ENCODE results near the gene FGD2.

FGD2 gene

GRCh38 chr6:37019065-37019450, 13.6 kb downstream of the FGD2 start:
- no peak for DNase-seq

DNA sequence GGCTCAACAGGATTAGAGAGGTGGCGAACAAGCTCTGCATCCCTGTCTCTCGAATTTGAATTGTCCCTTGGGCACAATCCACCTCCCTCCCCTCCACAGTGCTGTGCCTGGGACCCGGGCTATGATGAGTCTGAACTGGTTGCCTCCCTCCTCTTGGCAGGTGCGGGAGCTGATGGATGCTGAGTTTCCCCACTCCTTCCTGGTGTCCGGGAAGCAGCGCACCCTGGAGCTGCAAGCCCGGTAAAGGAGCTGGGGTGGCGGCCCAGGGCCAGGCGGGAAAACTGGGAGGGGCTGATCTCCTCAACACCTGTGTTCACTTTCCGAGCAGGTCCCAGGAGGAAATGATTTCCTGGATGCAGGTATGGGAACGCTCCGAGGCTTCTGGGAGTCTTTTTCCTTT, 14.9 kb downstream of the FGD2 start:
- no peak for DNase-seq

DNA sequence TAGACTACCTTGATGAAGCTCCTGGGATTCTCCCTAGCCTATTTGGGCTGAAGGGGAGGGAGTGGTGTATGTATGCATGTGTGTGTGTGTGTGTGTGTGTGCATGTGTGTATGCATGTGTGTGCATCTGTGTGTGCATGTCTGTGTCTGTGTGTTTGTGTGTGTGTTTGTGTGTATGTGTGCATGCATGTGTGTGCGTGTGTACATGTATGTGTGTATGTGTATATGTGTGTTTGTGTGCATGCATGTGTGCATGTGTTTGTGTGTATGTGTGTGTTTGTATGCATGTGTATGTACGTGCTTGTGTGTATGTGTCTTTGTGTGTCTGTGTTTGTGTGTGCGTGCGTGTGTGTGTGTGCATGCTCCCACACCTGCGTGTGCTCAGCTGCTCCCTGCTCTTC, 15.4 kb downstream of the FGD2 start:
- no peak for DNase-seq

DNA sequence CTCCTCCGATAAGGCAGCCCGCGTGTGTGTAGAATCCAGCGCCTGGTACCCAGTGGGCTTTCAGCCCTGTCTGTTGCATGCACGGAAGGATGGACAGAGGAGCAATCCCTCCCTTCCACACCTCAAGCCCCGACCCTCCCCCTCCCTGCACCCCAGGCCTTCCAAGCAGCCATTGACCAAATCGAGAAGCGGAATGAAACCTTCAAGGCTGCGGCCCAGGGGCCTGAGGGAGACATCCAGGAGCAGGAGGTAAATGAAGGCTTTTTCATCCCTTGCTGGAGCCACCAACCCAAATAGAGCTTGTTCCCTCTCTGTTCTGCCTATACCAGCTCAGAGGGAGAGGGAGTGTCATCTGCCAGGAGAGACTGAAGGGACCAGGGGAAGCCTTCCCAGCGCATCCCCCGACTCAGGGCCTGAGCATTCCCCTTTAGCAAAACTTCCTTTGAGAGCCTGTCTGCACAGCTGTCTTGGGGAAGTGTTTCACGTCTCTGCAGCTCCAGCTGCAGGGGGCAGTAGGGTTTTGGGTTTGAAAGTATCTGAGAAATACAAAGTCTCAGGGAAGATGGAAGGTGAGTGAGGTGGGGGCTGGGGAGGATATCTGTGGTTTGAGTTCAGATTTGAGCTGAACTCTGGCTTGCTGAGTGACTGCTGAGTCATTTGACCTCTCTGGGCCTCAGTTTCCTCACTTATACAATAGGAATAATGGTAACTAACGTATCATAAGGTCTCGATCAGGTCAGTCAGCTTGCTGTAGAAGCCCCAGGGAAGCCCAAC, 16.1 kb downstream of the FGD2 start:
- DNase-seq: peak; percentile 38

- DNase-seq: no peak
These were observed 16.8 kb downstream of the FGD2 start for GRCh38 chr6:37022135-37022863.

DNA sequence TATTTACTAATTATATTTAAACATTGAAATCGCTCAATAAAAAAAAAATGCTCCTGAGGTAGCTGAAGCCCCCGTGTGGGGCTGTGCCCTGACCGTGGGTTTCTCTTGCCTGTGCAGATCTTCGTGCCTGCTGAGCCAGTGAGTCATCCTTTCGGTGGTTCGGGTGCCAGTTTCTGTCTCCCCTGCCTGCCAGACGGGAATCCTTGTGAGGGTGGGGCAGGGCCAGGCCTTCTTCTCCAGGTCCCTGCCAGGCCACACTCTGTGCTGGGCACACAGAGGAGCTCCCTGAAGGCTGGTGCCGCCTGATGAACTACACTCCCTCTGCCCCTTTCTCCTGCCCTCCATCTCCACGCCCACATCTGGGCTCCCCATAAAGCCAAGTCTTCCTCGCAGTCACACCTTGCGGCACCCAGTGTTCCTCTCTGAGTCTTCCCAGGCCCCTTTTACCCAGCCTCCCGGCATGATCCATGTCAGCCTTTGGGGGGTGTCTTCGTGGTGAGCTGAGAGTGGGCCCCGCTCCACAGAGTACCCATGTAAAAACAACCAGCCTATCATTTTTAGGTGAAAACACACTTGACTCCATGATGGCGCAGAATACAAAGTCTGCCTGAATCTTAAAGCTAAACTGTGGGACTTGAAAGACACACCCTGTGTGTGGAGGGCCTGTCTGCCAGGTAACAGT, 19.3 kb downstream of the FGD2 start:
- peak; percentile 21 for DNase-seq

DNA sequence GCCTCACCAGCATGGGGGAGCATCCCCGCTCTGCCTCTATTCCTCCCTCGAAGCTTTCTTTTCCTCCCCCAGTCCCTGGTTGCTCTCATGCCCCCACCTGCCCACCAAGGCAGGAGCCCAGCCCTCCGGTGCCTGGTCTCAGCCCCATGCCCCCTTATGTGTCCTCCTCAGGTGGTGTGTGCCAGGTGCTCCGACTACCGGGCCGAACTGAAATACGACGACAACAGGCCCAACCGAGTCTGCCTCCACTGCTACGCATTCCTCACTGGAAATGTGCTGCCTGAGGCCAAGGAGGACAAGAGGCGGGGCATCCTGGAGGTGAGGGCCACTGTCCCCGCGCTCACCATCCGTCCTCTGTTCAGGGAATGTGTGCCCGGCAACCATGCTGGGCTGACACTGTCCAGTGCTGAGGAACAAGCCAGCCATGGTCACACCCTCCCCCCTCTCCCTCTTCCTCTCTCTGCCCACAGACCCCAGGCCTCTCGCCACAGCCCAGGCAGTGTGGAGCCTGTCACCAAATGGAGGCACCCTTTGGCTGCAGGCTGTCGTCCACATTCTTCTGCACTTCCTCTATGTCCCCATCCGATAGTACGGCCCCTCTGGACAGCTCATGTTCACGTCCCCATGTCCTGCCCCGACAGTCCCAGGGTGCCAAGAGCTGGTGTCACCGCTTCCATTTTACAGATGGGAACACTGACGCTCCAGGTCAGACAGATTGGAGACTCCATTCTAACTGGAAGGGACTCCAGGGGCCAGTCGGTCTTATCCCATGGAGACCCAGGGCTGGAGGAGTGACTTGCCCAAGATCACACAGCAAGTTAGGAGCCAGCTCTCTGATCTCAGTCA, 20.4 kb downstream of the FGD2 start:
- DNase-seq: no peak

DNA sequence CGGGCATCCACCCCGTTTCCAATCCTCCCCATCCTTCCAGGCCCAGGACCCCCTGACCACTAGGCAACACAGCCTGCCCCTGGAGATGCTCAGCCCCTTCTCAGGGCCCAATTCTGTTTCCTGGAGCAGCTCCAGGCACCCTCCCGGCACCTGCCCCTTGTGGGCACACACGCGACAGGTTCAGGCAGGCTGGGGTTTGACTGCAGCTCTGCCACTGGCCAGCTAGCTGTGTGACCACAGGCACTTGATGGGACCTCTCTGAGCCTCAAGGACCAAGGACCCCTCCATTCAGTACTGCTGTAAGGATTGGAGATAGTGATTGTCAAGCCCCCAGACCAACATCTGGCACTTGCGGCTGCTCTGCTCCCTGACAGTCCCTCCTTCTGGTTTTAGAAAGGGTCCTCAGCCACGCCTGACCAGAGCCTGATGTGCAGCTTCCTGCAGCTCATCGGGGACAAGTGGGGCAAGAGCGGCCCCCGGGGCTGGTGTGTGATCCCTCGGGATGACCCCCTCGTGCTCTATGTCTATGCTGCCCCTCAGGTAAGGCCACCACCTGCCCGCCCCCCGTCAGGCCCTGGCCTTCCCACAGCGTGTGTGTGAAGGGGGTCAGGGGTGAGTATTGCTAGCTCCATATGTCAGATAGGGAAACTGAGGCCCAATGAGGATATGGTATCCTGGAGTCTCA, 21.7 kb downstream of the FGD2 start:
- no peak for DNase-seq

DNA sequence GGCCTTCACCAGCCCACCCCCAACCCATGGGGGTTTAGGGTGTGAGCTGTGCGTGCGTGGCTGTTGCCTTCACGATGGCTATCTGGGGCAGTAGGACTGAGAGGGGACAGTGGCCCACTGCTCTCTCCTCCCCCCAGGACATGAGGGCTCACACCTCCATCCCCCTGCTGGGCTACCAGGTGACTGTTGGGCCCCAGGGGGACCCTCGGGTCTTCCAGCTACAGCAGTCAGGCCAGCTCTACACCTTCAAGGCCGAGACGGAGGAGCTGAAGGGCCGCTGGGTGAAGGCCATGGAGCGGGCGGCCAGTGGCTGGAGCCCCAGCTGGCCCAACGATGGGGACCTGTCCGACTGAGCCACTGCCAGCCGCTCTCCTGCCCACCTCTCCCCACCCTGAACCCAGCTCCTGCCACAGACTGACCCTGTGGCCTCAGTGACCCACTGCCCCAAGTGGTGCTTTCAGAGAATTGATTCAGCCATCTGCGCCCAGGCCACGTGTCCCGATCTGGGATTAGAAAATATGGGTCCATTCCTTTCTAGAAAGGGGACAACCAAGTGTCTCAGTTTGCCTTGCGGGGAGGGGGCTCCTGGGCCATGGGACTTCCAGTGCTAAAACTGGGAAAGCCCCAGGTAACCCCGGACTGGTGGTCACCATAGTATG, 22.5 kb downstream of the FGD2 start:
- no peak for DNase-seq

- peak; percentile 40 for DNase-seq
These were observed 24.0 kb downstream of the FGD2 start for GRCh38 chr6:37029249-37029971.

DNA sequence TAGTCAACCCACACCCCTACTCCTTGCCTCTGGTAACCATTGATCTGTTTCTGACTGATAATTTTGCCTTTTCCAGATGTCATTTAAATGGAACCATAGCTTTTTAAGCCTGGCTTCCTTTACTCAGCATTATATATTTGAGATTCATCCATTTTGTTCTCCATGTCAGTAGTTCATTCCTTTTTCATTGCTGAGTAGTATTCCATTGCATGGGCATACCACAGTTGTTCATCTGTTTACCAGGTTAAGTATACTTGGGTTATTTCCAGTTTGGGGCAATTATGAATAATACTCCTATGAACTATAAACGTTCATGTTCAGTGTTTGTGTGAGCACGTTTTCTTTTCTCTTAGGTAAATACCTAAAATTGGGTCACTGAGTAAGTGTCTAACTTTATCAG, 25.1 kb downstream of the FGD2 start:
- DNase-seq: no peak

- no peak for DNase-seq
These were observed 26.8 kb downstream of the FGD2 start for GRCh38 chr6:37032239-37032638.

DNA sequence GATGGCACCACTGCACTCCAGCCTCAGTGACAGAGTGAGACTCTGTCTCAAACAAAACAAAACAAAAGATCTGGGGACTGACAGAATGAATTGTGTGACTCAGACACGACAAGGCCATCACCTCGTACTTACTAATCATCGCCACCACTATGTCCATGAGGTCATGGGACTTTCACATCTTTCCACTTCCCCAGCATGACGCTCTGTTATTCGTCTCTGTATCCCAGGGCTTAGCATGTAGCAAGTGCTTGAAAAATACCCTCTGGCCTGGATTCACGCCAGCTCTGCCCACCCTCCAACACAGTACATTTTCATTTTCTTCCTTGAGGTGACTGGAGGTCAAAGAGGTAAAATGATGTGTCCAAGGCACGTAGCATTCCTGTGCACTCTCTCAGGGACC, 27.8 kb downstream of the FGD2 start:
- no peak for DNase-seq

DNA sequence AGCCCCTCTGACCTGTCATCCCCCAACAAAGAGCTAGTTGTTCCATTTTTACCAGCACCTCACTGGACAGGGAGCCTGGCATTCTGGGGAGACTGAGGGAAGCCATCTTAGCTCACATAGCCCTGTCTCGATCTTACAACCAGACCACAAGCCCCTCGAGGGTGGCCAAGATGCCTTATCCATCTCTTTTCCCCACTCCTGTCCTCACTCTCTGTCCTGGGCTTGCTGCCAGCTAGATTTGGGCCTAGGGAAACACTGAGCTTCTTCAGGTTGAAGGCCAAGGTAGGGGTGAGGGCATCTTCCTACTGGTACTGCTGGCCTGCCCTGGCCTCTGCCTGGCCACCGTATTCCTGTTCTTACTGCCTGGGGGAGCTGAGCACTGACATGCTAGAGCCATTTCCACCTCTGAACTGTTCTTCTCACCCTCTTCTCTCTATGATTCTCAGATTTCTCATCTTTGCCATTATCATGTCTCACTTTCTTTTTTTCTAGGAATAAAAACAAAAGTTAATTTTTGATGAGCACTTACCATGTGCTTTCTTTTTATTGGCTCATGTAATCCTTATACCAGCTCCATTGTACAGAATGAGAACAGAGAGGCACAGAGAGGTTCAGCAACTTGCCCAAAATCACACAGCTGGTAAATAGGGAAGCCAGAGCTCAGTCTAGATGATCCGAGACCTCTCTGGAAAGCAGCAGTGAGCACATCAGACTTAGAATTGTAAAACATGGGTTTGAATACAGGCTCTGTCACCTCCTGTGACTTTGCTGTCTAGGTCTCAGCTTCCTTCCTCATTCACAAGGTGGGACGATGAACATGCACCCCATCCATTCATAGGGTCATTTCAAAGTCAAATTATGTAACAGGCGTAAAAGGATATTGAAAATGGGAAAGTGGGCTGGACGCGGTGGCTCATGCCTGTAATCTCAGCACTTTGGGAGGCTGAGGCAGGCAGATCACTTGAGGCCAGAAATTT, 28.7 kb downstream of the FGD2 start:
- DNase-seq: no peak

GRCh38 chr6:37036146-37036545, 30.7 kb downstream of the FGD2 start:
- DNase-seq: no peak

DNA sequence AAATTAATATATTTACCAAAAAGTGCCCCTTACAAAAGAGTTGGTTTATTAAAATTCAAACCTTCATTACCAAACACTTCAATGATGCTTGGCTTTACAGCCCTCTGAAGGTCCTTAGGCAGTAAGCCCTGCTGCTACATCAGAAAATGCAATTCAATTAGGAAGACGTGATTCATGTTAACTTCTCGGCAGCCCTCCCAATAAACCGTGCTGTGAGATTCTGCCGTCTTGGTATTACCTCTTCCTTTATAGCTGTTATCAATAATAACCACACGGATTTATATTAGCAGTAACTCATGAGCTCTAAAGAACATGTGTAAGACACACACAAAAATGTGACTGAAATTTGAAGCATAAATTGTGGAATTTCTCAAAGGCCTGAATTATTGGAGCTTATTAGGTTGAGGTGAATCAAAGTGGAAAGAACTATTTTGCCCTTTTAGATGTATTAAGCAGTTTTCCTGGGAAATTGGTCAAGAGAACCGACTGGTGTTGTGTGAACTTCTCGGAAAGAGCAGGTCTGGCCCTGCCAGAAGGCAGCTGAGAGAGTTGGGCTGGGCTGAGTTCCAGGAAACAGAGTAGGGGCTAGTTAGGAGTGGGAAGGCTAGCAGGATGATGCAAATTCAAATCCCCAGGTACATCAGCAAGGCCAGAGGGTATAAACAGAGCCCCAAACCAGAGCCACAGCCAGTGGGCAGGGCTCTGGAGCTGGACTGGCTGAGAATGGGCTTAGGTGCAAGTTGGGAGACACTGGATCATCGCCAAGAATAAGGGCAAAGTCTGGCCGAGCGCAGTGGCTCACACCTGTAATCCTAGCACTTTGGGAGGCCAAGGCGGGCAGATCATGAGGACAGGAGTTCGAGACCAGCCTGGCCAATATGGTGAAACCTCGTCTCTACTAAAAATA, 33.1 kb downstream of the FGD2 start:
- no peak for DNase-seq

GRCh38 chr6:37039958-37040357, 34.5 kb downstream of the FGD2 start:
- no peak for DNase-seq

- no peak for DNase-seq
These were observed 36.1 kb downstream of the FGD2 start for GRCh38 chr6:37041521-37041920.

GRCh38 chr6:37042150-37042549, 36.7 kb downstream of the FGD2 start:
- DNase-seq: no peak
